Liver (tissue), 9 donors: Measurements from ENCODE around the gene MED25. TPM values are rescaled to one million over a fixed set of nuclear protein-coding genes. Genes with fewer than 3 reads are reported as not detected.

Experiments used
- DNase-seq: peaks from one replicate; pipeline ENCODE4 v3.0.0-alpha.2; 2017; ENCODE audit warnings: low spot score
- H3K27ac ChIP-seq, 2 donors: one replicate each; pipeline ENCODE4 v1.7.0; 2013; ENCODE audit warnings: inconsistent platforms in 2 of 2, low read length in 2 of 2, control low read depth in 1 of 2, low read depth in 1 of 2, mild to moderate bottlenecking in 1 of 2
- H3K27me3 ChIP-seq, 4 donors: one replicate each; pipeline versions ENCODE4 v1.6.1 to v1.7.0; 2013; ENCODE audit warnings: low read length in 3 of 4, inconsistent platforms in 1 of 4, mild to moderate bottlenecking in 1 of 4, moderate library complexity in 1 of 4; ENCODE audit not compliant: control insufficient read depth in 4 of 4, insufficient read depth in 4 of 4
- H3K36me3 ChIP-seq, 4 donors: one replicate each; pipeline versions ENCODE4 v1.6.1 to v1.7.0; 2013; ENCODE audit warnings: low read length in 3 of 4, mild to moderate bottlenecking in 3 of 4, low read depth in 1 of 4, moderate library complexity in 1 of 4; ENCODE audit not compliant: control insufficient read depth in 4 of 4, insufficient read depth in 3 of 4
- H3K4me1 ChIP-seq, 4 donors: one replicate each; pipeline versions ENCODE4 v1.6.1 to v1.7.0; 2013; ENCODE audit warnings: low read length in 3 of 4, mild to moderate bottlenecking in 3 of 4, moderate library complexity in 1 of 4; ENCODE audit not compliant: control insufficient read depth in 4 of 4, insufficient read depth in 4 of 4
- H3K4me3 ChIP-seq, 3 donors: one replicate each; pipeline versions ENCODE4 v1.6.1 to v1.7.0; 2013; ENCODE audit warnings: low read length in 3 of 3, control low read depth in 1 of 3, low read depth in 1 of 3, mild to moderate bottlenecking in 1 of 3
- H3K9ac ChIP-seq, 2 donors: one replicate each; pipeline ENCODE4 v1.7.0; 2013; ENCODE audit warnings: low read length in 2 of 2, mild to moderate bottlenecking in 2 of 2, moderate library complexity in 2 of 2, control low read depth in 1 of 2, low read depth in 1 of 2
- H3K9me3 ChIP-seq, 4 donors: one replicate each; pipeline versions ENCODE4 v1.6.1 to v1.7.0; 2013; ENCODE audit warnings: low read length in 3 of 4; ENCODE audit not compliant: control insufficient read depth in 4 of 4
- EGR1 ChIP-seq, 2 donors: IDR thresholded peaks; 2 replicates each; pipeline ENCODE4 v1.6.1; 2016 to 2018; ENCODE audit warnings: antibody characterized with exemption in 2 of 2, low read depth in 2 of 2
- FOXA2 ChIP-seq: IDR thresholded peaks from 2 replicates; pipeline ENCODE4 v1.6.1; 2016; ENCODE audit warnings: antibody characterized with exemption
- HNF4A ChIP-seq, 2 donors: conservative IDR thresholded peaks; 2 replicates each; pipeline ENCODE4 v1.6.1; 2016; ENCODE audit warnings: antibody characterized with exemption in 2 of 2, mild to moderate bottlenecking in 2 of 2
- MAX ChIP-seq: IDR thresholded peaks from 2 replicates; pipeline ENCODE4 v1.6.1; 2016; ENCODE audit warnings: antibody characterized with exemption
- RAD21 ChIP-seq, 2 donors: IDR thresholded peaks; 2 replicates each; pipeline ENCODE4 v1.6.1; 2016; ENCODE audit warnings: antibody characterized with exemption in 2 of 2, mild to moderate bottlenecking in 2 of 2
- REST ChIP-seq: IDR thresholded peaks from 2 replicates; pipeline ENCODE4 v1.6.1; 2016; ENCODE audit warnings: antibody characterized with exemption, mild to moderate bottlenecking
- SP1 ChIP-seq: IDR thresholded peaks from 2 replicates; pipeline ENCODE4 v1.6.1; 2018; ENCODE audit warnings: antibody characterized with exemption, mild to moderate bottlenecking
- TAF1 ChIP-seq: conservative IDR thresholded peaks from 2 replicates; pipeline ENCODE4 v1.6.1; 2016; ENCODE audit warnings: antibody characterized with exemption, mild to moderate bottlenecking
- YY1 ChIP-seq: IDR thresholded peaks from 2 replicates; pipeline ENCODE4 v1.6.1; 2016; ENCODE audit warnings: antibody characterized with exemption, mild to moderate bottlenecking
- WGBS: extraction: QIAGEN DNeasy Blood & Tissue Kit; methylation state at CpG from one replicate; pipeline ENCODE4 v1.1.7; 2013; 5-methylcytosine and 5-hydroxymethylcytosine counted together
- polyA plus RNA-seq, 2 donors: library from polyadenylated mRNA; stranded (reverse) in 1 of 2; unstranded in 1 of 2; fragments of 200-250 nt in 1 of 2; fragments of >200 nt in 1 of 2; fragmentation: Nextera tagmentation in 1 of 2; extraction: Ambion mirVana in 1 of 2; gene quantifications; one replicate each; pipeline versions ENCODE4 v1.2.1 to v1.2.3, GENCODE V29; 2013 to 2015
- total RNA-seq, 2 donors: library from RNA; depleted of rRNA; stranded (reverse); fragments of >200 nt; gene quantifications; one replicate each; pipeline ENCODE4 v1.2.3, GENCODE V29; 2014
- TF ChIP-seq, protein P1 (sequence below): IDR thresholded peaks from 2 replicates; pipeline ENCODE4 v1.6.1; 2016; ENCODE audit warnings: antibody characterized with exemption
- donor health status: healthy.
- donor health status: healthy.
- donor health status: healthy.
- donor health status: healthy.
- donor health status: healthy.

MED25 gene
- total and polyA plus RNA-seq, 4 donors = 4.7 to 24.1 (median 9.6) TPM

DNA sequence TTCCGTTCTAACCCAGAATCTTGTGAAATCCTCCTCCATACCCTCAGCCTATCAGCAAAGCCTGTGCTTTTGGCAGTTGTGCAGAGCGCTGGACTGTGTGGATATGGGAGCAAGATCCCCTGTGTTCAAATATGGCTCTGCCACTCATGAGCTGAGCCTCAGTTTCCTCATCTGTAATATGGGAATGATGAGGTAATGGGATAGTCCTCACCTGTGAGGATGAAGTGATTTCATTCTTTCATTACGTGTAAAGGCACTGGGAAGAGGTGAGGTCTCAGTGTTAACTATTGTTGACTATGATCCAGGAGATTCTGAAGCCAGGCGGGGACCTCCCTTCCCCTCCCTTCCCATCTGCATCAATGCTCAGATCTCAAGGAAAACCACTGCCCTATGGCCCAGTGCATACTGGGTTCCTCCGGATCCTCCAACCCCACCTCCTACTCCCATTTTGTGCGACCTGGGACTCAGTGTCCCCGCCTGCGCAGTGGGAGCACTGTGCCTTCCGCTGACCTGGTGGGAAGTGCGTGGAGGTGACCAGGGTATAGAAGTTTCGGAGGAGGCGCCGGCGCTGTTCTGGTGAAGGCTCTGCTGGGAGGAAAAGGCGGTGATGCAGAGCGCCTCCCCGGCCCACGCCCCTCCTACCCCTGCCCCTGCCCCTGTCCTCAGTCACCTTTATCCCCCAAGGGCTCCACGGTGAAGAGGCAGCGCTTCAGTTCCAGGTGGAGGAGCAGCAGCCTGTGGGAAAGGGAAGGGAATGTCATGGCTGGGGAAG lies 10.0 kb upstream of the MED25 start:
- no peak for DNase-seq
- peaks cover 1 to 25% (median 12%) of the 10 kb centered on the region in 4 donors for H3K4me1 ChIP-seq
- H3K9me3 ChIP-seq = no peaks in the 10 kb centered on the region
- whole genome bisulfite sequencing = 86% methylated on average over 20 of the region's 20 CpGs
- H3K27me3 ChIP-seq = no peaks in the 10 kb centered on the region
- H3K9ac ChIP-seq = no peak overlapping the region
- H3K27ac ChIP-seq = no peak overlapping the region
- peaks cover 5 to 28% (median 9%) of the 10 kb centered on the region in 4 donors for H3K36me3 ChIP-seq
- H3K4me3 ChIP-seq = peak overlapping the region in 1 of 3 donors; percentile 70
- no peak for TF ChIP-seq EGR1 (IDR thresholded peaks at IDR 0.05; ENCODE audit: low read depth in 2 of 2)
- TF ChIP-seq TAF1 = no peak
- TF ChIP-seq HNF4A (conservative IDR thresholded peaks at IDR 0.05) = no peak
- TF ChIP-seq, protein P1, sequence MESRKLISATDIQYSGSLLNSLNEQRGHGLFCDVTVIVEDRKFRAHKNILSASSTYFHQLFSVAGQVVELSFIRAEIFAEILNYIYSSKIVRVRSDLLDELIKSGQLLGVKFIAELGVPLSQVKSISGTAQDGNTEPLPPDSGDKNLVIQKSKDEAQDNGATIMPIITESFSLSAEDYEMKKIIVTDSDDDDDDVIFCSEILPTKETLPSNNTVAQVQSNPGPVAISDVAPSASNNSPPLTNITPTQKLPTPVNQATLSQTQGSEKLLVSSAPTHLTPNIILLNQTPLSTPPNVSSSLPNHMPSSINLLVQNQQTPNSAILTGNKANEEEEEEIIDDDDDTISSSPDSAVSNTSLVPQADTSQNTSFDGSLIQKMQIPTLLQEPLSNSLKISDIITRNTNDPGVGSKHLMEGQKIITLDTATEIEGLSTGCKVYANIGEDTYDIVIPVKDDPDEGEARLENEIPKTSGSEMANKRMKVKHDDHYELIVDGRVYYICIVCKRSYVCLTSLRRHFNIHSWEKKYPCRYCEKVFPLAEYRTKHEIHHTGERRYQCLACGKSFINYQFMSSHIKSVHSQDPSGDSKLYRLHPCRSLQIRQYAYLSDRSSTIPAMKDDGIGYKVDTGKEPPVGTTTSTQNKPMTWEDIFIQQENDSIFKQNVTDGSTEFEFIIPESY = no peak
- no peak for TF ChIP-seq RAD21 (IDR thresholded peaks at IDR 0.05)
- no peak for TF ChIP-seq MAX
- no peak for TF ChIP-seq YY1

DNA sequence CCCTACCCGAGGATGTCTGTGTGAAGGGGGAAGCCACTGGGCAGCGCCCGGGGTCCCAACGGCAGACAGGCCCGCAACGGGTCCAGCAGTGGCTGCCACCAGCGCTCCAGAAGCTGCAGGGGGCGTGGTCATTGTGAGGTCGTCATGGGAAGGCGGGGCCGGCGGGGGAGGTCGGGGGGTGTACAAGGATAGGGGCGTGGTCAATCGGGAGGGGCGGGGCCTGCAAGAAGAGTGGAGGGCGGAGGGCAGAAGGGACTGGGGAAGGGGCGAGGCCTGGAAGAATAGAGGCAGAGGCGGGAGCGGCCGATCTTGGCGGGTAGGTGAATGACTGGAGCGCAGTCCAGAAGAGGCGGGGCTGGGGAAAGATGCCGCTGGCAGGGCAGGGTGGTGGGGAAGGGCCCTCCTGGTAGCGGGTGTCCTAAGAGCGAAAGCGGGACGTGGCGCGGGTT lies 9.4 kb upstream of the MED25 start:
- Histone ChIP-seq H3K36me3 (peaks cover under 1 to 21% (median 5%) of the 10 kb centered on the region in 4 donors), H3K9me3 (no peaks in the 10 kb centered on the region), H3K4me3 (peak overlapping the region; percentile 70 to 84 (median 72)), H3K27ac (peak overlapping the region; percentile 73 to 77), H3K27me3 (no peaks in the 10 kb centered on the region), H3K4me1 (peaks cover 1 to 27% (median 14%) of the 10 kb centered on the region in 4 donors), H3K9ac (peak overlapping the region in 1 of 2 donors; percentile 30)
- peak; percentile 96 for DNase-seq
- WGBS = 5% methylated on average over 31 of the region's 31 CpGs
- TF ChIP-seq YY1 = peak; percentile 6
- no peak for TF ChIP-seq FOXA2
- no peak for TF ChIP-seq REST
- peak; percentile 43 for TF ChIP-seq SP1
